Measurements from ENCODE around the gene SLC35F4.

Gene SLC35F4

GRCh38 chr14:57837267-57837666 lies 28.6 kb downstream of the SLC35F4 start:
- no peak overlapping the region for H3K4me3 ChIP-seq (ENCODE audit: low read depth, low read length)
- no peak for TF ChIP-seq CTCF (IDR thresholded peaks at IDR 0.05; ENCODE audit: borderline replicate concordance, insufficient read depth, low read depth, low read length)

- no peak overlapping the region for H3K4me3 ChIP-seq (ENCODE audit: low read depth, low read length)
- no peak for TF ChIP-seq CTCF (IDR thresholded peaks at IDR 0.05; ENCODE audit: borderline replicate concordance, insufficient read depth, low read depth, low read length)
These were observed 30.1 kb downstream of the SLC35F4 start for GRCh38 chr14:57835766-57836165.

- H3K4me3 ChIP-seq (ENCODE audit: low read depth, low read length), result no peak overlapping the region
- no peak for TF ChIP-seq CTCF (IDR thresholded peaks at IDR 0.05; ENCODE audit: borderline replicate concordance, insufficient read depth, low read depth, low read length)
These were observed 30.9 kb downstream of the SLC35F4 start for GRCh38 chr14:57834961-57835360.

GRCh38 chr14:57834001-57834598 lies 31.8 kb downstream of the SLC35F4 start:
- TF ChIP-seq CTCF (IDR thresholded peaks at IDR 0.05; ENCODE audit: borderline replicate concordance, insufficient read depth, low read depth, low read length), result no peak

GRCh38 chr14:57833323-57833722 lies 32.6 kb downstream of the SLC35F4 start:
- TF ChIP-seq CTCF (IDR thresholded peaks at IDR 0.05; ENCODE audit: borderline replicate concordance, insufficient read depth, low read depth, low read length), result no peak
- H3K4me3 ChIP-seq (ENCODE audit: low read depth, low read length), result no peak overlapping the region

More at GRCh38 chr14:57834001-57834598, 31.8 kb downstream of the SLC35F4 start:
- H3K4me3 ChIP-seq (ENCODE audit: low read depth, low read length), result no peak overlapping the region

GRCh38 chr14:57831981-57832380 lies 33.9 kb downstream of the SLC35F4 start:
- H3K4me3 ChIP-seq (ENCODE audit: low read depth, low read length), result no peak overlapping the region

More at GRCh38 chr14:57831981-57832380, 33.9 kb downstream of the SLC35F4 start:
- TF ChIP-seq CTCF (IDR thresholded peaks at IDR 0.05; ENCODE audit: borderline replicate concordance, insufficient read depth, low read depth, low read length), result no peak

Data from GM12875 (cell line).